NCI-H524 treated with DMSO at 0.1 percent for 48 hours (cell line): Measurements from ENCODE around the gene RBMS1.
A peak's percentile ranks its signal among the peaks of the same experiment; 100 is the strongest.

Experiments
- DNase-seq: peaks from one replicate; lab custom pipeline; 2025; lab: John Stamatoyannopoulos, UW

The RBMS1 gene

DNA sequence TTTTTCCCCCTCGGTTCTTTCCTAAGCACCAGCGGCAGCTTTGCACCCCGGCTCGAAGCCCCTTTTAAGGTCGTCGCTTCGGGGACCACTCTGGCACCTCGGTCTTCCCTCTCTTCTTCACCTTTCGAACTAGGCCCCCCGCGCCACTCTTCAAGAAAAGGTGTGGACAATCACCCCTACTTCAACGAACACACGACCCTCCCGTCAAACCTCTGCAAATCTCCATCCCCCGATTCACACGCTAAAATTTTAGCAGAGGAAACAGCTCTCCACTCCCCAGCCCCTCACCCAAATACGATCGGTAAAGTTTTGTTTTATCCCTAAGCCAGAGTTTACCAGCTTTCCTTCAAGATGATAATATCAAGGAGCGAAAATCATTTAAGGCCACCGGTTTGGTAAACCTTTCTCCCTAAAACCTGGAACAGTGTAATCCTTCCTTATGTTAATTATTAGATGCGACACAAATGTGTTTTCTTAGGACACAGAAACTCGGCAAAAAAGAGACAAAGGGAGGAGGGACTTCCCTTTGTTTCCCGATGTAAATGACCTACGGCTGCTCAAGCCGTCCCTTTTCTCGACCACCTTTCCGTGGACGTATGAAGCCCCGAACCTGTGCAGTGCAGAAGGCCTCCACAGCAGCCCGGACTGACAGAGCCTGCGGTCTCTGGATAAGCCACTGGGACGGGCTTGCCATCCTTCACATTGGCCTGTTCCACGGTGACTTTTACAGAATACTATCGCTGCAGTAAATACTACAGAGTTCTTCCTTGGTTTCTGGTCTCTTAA lies 85.2 kb downstream of the RBMS1 start:
- no peak for DNase-seq

DNA sequence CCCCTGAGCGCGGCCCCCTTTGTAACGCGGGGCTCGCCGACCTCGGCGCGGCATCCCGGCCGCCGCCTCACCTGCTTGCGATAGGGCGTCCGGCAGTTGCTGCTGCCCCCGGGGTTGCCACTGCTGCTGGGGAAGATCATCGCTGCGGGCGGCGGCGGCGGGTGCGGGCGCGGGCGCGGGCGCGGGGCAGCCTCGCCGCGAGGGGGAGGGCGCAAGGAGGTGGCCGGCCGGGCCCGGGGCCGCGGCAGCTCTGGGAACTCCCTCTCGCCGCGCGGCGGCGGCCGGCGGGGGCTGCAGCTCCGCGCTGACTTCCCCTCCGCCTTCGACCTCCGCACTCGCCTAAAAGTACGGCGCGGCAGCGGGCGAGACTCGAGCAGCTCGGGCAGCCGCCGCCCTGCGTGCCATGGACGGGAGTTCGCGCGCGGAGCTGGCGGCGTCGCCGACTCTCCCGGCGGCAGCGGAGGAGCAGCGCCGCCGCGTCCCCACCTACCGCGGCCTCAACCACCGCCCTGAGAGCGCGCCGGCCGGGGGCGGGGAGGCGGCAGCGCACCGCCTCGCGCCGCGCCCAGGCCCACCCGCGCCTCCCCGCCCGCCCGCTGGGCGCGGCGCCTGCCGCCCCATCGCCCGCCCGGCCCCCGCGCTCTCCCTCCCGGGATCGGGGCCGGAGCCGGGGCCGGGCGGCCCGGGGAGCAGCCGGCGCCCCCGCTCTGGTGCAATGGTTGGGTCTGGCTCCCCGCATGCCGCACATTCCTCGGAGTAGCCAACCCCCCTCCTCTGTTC lies 86.0 kb downstream of the RBMS1 start:
- DNase-seq, result no peak

GRCh38 chr2:160406591-160407392 lies 86.8 kb downstream of the RBMS1 start:
- peak; percentile 58 for DNase-seq

DNA sequence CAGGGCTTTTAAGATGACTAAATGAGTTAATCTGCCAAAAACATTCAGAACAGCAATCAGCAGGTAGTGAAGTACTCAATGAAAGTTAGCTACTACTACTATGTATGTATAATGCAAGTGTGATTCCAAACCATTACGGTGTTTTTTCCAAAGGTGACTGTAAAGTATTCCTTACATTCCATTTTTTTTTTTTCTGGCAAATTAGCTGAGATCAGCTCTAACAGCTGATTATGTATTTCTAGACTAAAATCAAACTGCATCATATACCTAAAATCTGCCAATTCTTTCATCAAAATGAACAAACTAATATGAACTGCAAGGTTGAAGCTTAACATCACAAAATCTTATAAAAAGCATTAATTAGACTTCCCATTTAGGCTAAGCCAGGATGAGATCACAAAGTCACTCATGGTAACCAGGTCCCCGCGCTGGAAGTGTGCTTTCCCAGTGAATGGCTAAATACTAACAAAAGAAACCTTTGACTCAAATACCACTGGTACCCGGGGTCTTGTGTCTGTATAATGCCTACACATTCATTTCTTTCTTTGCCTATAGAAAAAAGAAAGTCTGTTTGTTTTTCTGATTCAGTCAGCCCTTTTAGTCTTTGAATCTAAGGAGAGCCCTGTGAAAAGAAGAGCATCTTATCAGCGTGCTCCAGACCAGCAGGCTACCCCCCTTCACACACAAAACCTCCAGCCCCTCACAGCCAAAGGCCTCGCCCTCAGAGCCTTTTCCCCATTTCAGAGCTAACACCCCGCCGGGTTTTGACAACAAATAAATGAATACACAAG lies 88.3 kb downstream of the RBMS1 start:
- DNase-seq, result no peak

- DNase-seq, result no peak
Observed at GRCh38 chr2:160402997-160403979, 90.3 kb downstream of the RBMS1 start.

- no peak for DNase-seq
Observed at GRCh38 chr2:160402501-160402900, 91.1 kb downstream of the RBMS1 start.

DNA sequence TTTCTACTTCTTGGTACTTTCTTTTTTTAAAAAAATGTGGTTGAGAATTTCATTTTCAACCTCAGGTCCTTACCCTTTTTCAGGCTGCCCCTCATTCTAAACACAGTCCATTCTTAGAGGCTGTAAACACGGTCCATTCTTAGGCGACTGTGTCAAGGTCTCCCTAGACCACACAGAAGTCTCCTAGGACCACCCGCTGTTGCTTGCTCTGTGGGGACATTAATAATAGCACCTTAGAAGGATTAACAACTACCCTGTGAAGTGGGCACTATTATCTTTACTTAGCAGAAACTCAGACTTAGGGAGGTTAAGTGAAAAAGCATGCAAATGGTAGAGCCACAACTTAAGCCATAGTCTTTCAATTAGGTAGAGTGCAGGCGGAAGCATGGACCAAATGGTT lies 91.7 kb downstream of the RBMS1 start:
- DNase-seq, result no peak

GRCh38 chr2:160399880-160400279 lies 93.7 kb downstream of the RBMS1 start:
- DNase-seq, result no peak

DNA sequence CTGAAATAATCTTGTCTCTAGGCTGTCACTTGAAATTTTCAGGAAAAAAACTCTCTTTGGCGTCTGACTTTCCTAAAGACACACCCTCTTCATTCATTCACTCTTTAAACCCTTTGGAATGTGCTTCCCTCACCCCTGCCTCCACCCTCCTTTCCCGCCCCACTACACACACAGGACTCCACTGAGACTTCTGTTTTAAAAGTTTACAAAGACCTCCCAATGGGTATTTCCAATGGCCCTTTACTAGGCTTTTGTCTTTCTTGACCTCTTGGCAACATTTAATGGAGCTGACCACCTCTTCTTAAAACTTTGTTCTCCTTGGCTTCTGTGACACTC lies 96.1 kb downstream of the RBMS1 start:
- DNase-seq, result no peak

DNA sequence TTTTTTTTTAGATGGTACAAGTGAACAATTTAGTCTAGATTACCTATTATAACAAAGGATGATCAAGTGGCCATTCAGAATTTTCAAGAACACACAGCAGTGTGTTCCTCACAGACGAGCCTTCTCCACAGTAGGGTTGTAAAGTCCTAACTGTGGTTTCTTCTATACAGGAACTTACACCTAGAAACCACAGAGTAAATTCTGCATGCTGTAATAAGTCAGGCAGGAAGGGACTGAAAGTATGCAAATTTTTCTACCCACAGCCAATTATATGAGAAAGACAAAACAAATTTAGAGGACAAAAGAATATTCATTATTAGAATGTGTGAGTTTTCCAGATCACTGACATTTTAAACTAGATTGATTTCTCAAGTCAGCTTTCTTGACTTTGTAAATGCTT lies 99.5 kb downstream of the RBMS1 start:
- no peak for DNase-seq

- DNase-seq, result no peak
Observed at GRCh38 chr2:160392201-160392600, 101.4 kb downstream of the RBMS1 start.

DNA sequence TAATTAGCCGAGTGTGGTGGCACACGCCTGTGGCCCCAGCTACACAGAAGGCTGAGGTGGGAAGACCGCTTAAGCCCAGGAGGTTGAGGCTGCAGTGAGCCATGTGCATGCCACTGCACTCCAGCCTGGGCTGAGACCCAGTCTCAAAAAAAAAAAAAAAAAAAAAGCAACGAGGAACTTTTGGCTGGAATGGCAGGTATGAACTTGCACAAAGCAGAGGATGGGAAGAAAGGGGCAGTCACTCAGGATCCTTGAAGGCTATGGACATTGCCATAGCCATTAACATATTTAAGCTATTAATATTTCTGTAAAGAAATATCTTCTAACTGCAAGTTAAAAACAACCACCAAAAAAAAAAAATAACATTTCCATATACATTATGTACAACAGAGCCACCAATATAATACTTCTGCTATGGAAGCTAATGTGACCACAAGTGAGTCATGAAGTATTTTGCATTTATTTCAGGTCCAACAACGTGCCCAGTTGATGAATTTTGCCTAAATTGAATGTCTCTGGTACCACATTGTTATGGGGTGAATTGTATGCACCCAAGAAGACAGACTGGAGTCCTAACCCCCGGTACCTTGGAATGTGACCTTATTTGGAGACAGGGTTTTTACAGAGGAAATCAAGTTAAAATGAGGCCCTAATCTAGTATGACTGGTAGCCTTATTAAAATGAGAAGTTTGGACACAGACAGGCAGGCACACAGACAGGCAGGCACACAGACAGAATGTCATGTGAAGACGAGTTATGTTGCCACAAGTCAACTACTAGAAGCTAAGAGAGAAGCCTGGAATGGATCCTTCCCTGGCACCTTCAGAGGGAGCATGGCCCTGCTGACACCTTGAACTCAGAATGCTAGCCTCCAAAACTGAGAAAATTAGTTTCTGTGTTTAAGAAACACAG lies 102.8 kb downstream of the RBMS1 start:
- no peak for DNase-seq

- DNase-seq, result no peak
Observed at GRCh38 chr2:160389875-160390274, 103.7 kb downstream of the RBMS1 start.

DNA sequence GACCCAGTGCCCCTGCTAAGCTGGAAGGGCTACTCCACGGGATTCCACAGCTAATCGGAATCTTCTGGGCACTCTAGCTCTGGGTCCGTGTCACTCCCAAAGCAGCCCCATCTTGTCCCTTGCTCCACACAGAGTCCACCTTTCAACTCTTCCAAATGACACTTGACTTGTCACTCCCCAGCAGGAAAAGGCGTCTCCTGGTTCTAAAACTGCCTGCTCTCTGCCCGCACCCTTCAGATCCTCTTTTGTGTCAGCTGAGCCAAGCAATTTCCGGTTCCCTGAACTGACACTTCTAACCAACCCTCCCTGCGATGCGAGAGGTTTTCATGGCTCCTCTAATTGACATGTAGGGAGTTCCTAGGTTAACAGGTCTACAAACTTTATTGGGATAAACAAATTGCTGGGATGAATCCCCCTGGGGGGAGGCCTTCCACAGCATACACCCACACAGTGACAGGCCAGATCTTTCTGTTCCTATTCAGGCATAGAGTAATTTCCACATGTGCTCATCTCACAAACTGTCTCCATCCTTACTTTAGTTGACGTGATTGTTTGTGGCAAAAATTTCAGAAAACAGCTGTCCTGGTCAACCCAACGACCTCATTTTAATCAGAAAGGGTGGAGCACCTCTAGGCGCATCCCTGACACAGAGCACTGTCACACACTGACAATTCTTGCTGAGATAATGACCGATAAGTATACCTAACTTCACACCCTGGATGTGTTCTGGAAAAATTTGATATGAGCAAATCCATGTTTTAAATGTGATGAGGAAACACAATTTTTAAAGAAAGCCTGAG lies 104.9 kb downstream of the RBMS1 start:
- no peak for DNase-seq

DNA sequence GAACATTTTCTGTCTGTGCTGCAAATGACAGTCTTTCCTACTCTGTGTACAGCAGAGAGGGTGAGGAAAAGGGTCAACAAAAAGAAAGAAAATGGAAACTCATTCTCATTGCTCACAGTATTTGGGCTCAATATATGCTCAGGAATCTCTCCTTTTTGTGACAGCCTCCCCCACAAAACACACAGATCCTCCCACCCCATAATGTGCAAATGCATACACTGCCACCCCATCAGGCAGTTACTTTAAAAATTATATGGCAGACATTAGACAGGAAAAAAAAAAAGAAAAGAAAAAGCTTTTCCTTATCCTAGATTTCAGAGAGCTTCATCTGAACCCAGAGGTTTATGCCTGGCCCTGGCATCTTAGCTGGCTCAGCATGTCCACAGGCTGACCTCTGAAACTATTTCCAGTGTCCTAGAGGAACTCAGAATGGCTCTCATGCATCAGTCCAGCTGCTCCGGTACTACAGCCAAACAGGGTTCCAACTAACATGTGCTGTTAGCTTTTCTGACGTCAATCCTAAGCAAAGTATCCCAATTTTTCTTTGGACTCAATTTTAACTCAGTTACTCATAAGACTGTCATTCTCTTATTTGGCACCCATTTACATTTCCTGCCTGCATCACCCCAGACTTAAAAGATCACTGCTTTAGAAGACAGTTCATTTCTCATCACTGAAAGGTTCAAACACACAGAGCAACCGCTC lies 105.9 kb downstream of the RBMS1 start:
- no peak for DNase-seq

- DNase-seq, result no peak
Observed at GRCh38 chr2:160384791-160385190, 108.8 kb downstream of the RBMS1 start.

GRCh38 chr2:160381425-160381951 lies 112.1 kb downstream of the RBMS1 start:
- no peak for DNase-seq

GRCh38 chr2:160380611-160381010 lies 113.0 kb downstream of the RBMS1 start:
- no peak for DNase-seq
